ENCODE data around the gene CTNNA2.

CTNNA2 gene

GRCh38 chr2:79713131-79713785 lies 200.4 kb downstream of the CTNNA2 start:
- DNase-seq (ENCODE audit: low spot score), result no peak

GRCh38 chr2:79714283-79714682 lies 201.4 kb downstream of the CTNNA2 start:
- no peak for DNase-seq (ENCODE audit: low spot score)

- no peak for DNase-seq (ENCODE audit: low spot score)
These were observed 202.5 kb downstream of the CTNNA2 start for GRCh38 chr2:79715338-79715737.

- DNase-seq (ENCODE audit: low spot score), result no peak
These were observed 203.4 kb downstream of the CTNNA2 start for GRCh38 chr2:79716266-79716665.

GRCh38 chr2:79717364-79718007 lies 204.6 kb downstream of the CTNNA2 start:
- peak; percentile 62 for DNase-seq (ENCODE audit: low spot score)

GRCh38 chr2:79721061-79721460 lies 208.2 kb downstream of the CTNNA2 start:
- no peak for DNase-seq (ENCODE audit: low spot score)

GRCh38 chr2:79721966-79722365 lies 209.1 kb downstream of the CTNNA2 start:
- no peak for DNase-seq (ENCODE audit: low spot score)

- peak; percentile 12 for DNase-seq (ENCODE audit: low spot score)
These were observed 211.0 kb downstream of the CTNNA2 start for GRCh38 chr2:79723830-79724229.

GRCh38 chr2:79729532-79729931 lies 216.7 kb downstream of the CTNNA2 start:
- DNase-seq (ENCODE audit: low spot score), result no peak

GRCh38 chr2:79734518-79734917 lies 221.7 kb downstream of the CTNNA2 start:
- no peak for DNase-seq (ENCODE audit: low spot score)

- no peak for DNase-seq (ENCODE audit: low spot score)
These were observed 228.1 kb downstream of the CTNNA2 start for GRCh38 chr2:79740879-79741443.

GRCh38 chr2:79750321-79750720 lies 237.5 kb downstream of the CTNNA2 start:
- no peak for DNase-seq (ENCODE audit: low spot score)

GRCh38 chr2:79757526-79757925 lies 244.7 kb downstream of the CTNNA2 start:
- DNase-seq (ENCODE audit: low spot score), result no peak

- DNase-seq (ENCODE audit: low spot score), result no peak
These were observed 245.2 kb downstream of the CTNNA2 start for GRCh38 chr2:79758042-79758441.

GRCh38 chr2:79758749-79759282 lies 246.0 kb downstream of the CTNNA2 start:
- no peak for DNase-seq (ENCODE audit: low spot score)

GRCh38 chr2:79770926-79771325 lies 258.1 kb downstream of the CTNNA2 start:
- DNase-seq (ENCODE audit: low spot score), result peak; percentile 14

- DNase-seq (ENCODE audit: low spot score), result no peak
These were observed 258.6 kb downstream of the CTNNA2 start for GRCh38 chr2:79771493-79771892.

- DNase-seq (ENCODE audit: low spot score), result no peak
These were observed 261.2 kb downstream of the CTNNA2 start for GRCh38 chr2:79774016-79774415.

GRCh38 chr2:79776461-79776860 lies 263.6 kb downstream of the CTNNA2 start:
- no peak for DNase-seq (ENCODE audit: low spot score)

- no peak for DNase-seq (ENCODE audit: low spot score)
These were observed 267.9 kb downstream of the CTNNA2 start for GRCh38 chr2:79780781-79781180.

- DNase-seq (ENCODE audit: low spot score), result peak; percentile 23
These were observed 270.0 kb downstream of the CTNNA2 start for GRCh38 chr2:79782576-79783452.

- no peak for DNase-seq (ENCODE audit: low spot score)
These were observed 276.3 kb downstream of the CTNNA2 start for GRCh38 chr2:79788952-79789651.
